Left lung (tissue), 10 donors: ENCODE measurements around the gene PSMD12. TPM values are rescaled to one million over a fixed set of nuclear protein-coding genes. Genes with fewer than 3 reads are reported as not detected.

Experiments used
- ATAC-seq: fragments of 200-7000 bp; cut with Tn5 transposase; one replicate; pipeline ENCODE4 v1.9.1; 2020; ENCODE audit warnings: moderate library complexity
- DNase-seq, 4 donors: peaks; one replicate each; pipeline ENCODE4 v3.0.0-alpha.2; 2013 to 2020
- H3K27ac ChIP-seq, 2 donors: fragments of 200-600 bp; sonication (generic) in 1 of 2; one replicate each; pipeline versions ENCODE4 v1.5.0 to v1.8.0; 2020 to 2021
- H3K27me3 ChIP-seq, 2 donors: fragments of 200-600 bp; sonication (generic) in 1 of 2; one replicate each; pipeline versions ENCODE4 v1.5.0 to v1.8.0; 2020 to 2021
- H3K36me3 ChIP-seq, 2 donors: fragments of 200-600 bp; sonication (generic) in 1 of 2; one replicate each; pipeline versions ENCODE4 v1.5.0 to v1.8.0; 2020 to 2021
- H3K4me1 ChIP-seq, 2 donors: fragments of 200-600 bp; one replicate each; pipeline ENCODE4 v1.8.0; 2021
- H3K4me3 ChIP-seq, 2 donors: fragments of 200-600 bp; sonication (generic) in 1 of 2; one replicate each; pipeline versions ENCODE4 v1.5.0 to v1.8.0; 2020 to 2021; ENCODE audit warnings: mild to moderate bottlenecking in 1 of 2
- H3K9me3 ChIP-seq, 2 donors: fragments of 200-600 bp; sonication (generic) in 1 of 2; one replicate each; pipeline versions ENCODE4 v1.5.0 to v1.8.0; 2020 to 2021
- CTCF ChIP-seq, 2 donors: fragments of 200-600 bp; sonication (generic) in 1 of 2; IDR thresholded peaks; one replicate each; pipeline versions ENCODE4 v1.5.0 to v1.8.0; 2021; ENCODE audit warnings: antibody characterized with exemption in 2 of 2
- intact Hi-C, 2 donors: fragments of 100-400 bp; cut with DNase I; formaldehyde crosslinking; loops; one replicate each; pipeline versions ENCODE4 v1.11.2 to v1.14.2; 2022
- polyA plus RNA-seq, 6 donors: library from polyadenylated mRNA; unstranded; fragments of 120-200 nt; gene quantifications; one replicate each; pipeline ENCODE4 v1.2.1, GENCODE V29; 2013; ENCODE audit not compliant: insufficient read length in 6 of 6
- total RNA-seq, 2 donors: library from RNA; stranded (reverse); fragmentation: NEBNext Ultra II Directional; extraction: Animal tissue kit (Norgen Biotek cat#: 25700); gene quantifications; one replicate each; pipeline ENCODE4 v1.2.1, GENCODE V29; 2021
- donor health status: DM: no; HTN: yes; CAD: no.
- donor health status: DM: no; HTN: no; CAD: no.

The PSMD12 gene
- total and polyA plus RNA-seq, 8 donors: 40.0 to 56.6 (median 43.5) TPM

GRCh38 chr17:67403065-67403464 is 36.7 kb upstream of the PSMD12 start:
- intact Hi-C loops: no loop called here
- H3K4me1 ChIP-seq: peaks cover 0 to 29% of the 10 kb centered on the region in 2 donors
- no peaks in the 10 kb centered on the region for H3K27me3 ChIP-seq
- no peak for ATAC-seq
- no peak overlapping the region for H3K27ac ChIP-seq
- no peak overlapping the region for H3K4me3 ChIP-seq
- TF ChIP-seq CTCF (IDR thresholded peaks at IDR 0.05): no peak
- DNase-seq: no peak
- no peaks in the 10 kb centered on the region for H3K36me3 ChIP-seq
- H3K9me3 ChIP-seq: no peaks in the 10 kb centered on the region

GRCh38 chr17:67401598-67402504 is 35.5 kb upstream of the PSMD12 start:
- ATAC-seq (peak; percentile 42), DNase-seq (no peak)
- Histone ChIP-seq H3K9me3 (no peaks in the 10 kb centered on the region), H3K4me1 (peaks cover 0 to 29% of the 10 kb centered on the region in 2 donors), H3K36me3 (no peaks in the 10 kb centered on the region), H3K27me3 (no peaks in the 10 kb centered on the region), H3K4me3 (no peak overlapping the region), H3K27ac (peak overlapping the region in 1 of 2 donors; percentile 61)
- intact Hi-C loops: no loop called here
- no peak for TF ChIP-seq CTCF (IDR thresholded peaks at IDR 0.05)

- Histone ChIP-seq H3K4me1 (peaks cover 0 to 29% of the 10 kb centered on the region in 2 donors), H3K9me3 (no peaks in the 10 kb centered on the region), H3K36me3 (no peaks in the 10 kb centered on the region), H3K27ac (peak overlapping the region in 1 of 2 donors; percentile 61), H3K4me3 (no peak overlapping the region), H3K27me3 (no peaks in the 10 kb centered on the region)
- no peak for TF ChIP-seq CTCF (IDR thresholded peaks at IDR 0.05)
- intact Hi-C loops: no loop called here
- ATAC-seq: no peak
- no peak for DNase-seq
These were observed 34.7 kb upstream of the PSMD12 start for GRCh38 chr17:67401106-67401505.

- intact Hi-C loops: no loop called here
- H3K9me3 ChIP-seq: no peaks in the 10 kb centered on the region
- H3K27me3 ChIP-seq: no peaks in the 10 kb centered on the region
- H3K4me3 ChIP-seq: no peak overlapping the region
- H3K36me3 ChIP-seq: no peaks in the 10 kb centered on the region
- H3K27ac ChIP-seq: peak overlapping the region in 1 of 2 donors; percentile 23
- ATAC-seq (no peak), DNase-seq (peak in 1 of 4 donors; percentile 19)
- H3K4me1 ChIP-seq: peaks cover 0 to 29% of the 10 kb centered on the region in 2 donors
- no peak for TF ChIP-seq CTCF (IDR thresholded peaks at IDR 0.05)
These were observed 33.8 kb upstream of the PSMD12 start for GRCh38 chr17:67400193-67400592.

GRCh38 chr17:67399676-67400075 is 33.3 kb upstream of the PSMD12 start:
- peak overlapping the region in 1 of 2 donors; percentile 23 for H3K27ac ChIP-seq
- intact Hi-C loops: no loop called here
- no peak for DNase-seq
- no peaks in the 10 kb centered on the region for H3K27me3 ChIP-seq
- TF ChIP-seq CTCF (IDR thresholded peaks at IDR 0.05): no peak
- no peak for ATAC-seq
- no peaks in the 10 kb centered on the region for H3K36me3 ChIP-seq
- no peak overlapping the region for H3K4me3 ChIP-seq
- H3K9me3 ChIP-seq: no peaks in the 10 kb centered on the region
- peaks cover 0 to 29% of the 10 kb centered on the region in 2 donors for H3K4me1 ChIP-seq
